PFSK-1 (cell line): ENCODE measurements around the gene CA4.

Experiments used
- FOXP2 ChIP-seq: optimal IDR thresholded peaks from 2 replicates; pipeline ENCODE3; 2011; ENCODE audit warnings: borderline replicate concordance, control low read depth, inconsistent platforms; ENCODE audit not compliant: insufficient read depth; ENCODE audit errors: extremely low read length, extremely low read depth
- POLR2AphosphoS5 ChIP-seq: IDR thresholded peaks from 2 replicates; pipeline ENCODE4 v1.6.1; 2012; ENCODE audit warnings: low read depth, mild to moderate bottlenecking, control low read depth, low read length, moderate library complexity
- REST ChIP-seq, 2 experiments: IDR thresholded peaks; 2 replicates each; pipeline versions ENCODE4 v1.6.1 to v1.8.0; 2011 to 2012; ENCODE audit warnings: low read depth in 2 of 2, low read length in 2 of 2, control low read depth in 1 of 2, inconsistent platforms in 1 of 2, mild to moderate bottlenecking in 1 of 2, moderate library complexity in 1 of 2; ENCODE audit not compliant: insufficient read depth in 1 of 2
- SIN3A ChIP-seq: IDR thresholded peaks from 2 replicates; pipeline ENCODE4 v1.6.1; 2012; ENCODE audit warnings: mild to moderate bottlenecking, low read length, moderate library complexity, borderline replicate concordance; ENCODE audit not compliant: insufficient read depth
- TAF1 ChIP-seq: IDR thresholded peaks from 2 replicates; pipeline ENCODE4 v1.6.1; 2012; ENCODE audit warnings: low read length, control low read depth, borderline replicate concordance; ENCODE audit not compliant: insufficient read depth

Gene CA4

GRCh38 chr17:60142872-60143499 lies 6.8 kb upstream of the CA4 start:
- TF ChIP-seq REST (IDR thresholded peaks at IDR 0.05; ENCODE audit: insufficient read depth in 1 of 2, low read depth in 2 of 2, low read length in 2 of 2) (peak; percentile 23 to 65; a peak in 1 of 4 replicates), FOXP2 (no peak)

DNA sequence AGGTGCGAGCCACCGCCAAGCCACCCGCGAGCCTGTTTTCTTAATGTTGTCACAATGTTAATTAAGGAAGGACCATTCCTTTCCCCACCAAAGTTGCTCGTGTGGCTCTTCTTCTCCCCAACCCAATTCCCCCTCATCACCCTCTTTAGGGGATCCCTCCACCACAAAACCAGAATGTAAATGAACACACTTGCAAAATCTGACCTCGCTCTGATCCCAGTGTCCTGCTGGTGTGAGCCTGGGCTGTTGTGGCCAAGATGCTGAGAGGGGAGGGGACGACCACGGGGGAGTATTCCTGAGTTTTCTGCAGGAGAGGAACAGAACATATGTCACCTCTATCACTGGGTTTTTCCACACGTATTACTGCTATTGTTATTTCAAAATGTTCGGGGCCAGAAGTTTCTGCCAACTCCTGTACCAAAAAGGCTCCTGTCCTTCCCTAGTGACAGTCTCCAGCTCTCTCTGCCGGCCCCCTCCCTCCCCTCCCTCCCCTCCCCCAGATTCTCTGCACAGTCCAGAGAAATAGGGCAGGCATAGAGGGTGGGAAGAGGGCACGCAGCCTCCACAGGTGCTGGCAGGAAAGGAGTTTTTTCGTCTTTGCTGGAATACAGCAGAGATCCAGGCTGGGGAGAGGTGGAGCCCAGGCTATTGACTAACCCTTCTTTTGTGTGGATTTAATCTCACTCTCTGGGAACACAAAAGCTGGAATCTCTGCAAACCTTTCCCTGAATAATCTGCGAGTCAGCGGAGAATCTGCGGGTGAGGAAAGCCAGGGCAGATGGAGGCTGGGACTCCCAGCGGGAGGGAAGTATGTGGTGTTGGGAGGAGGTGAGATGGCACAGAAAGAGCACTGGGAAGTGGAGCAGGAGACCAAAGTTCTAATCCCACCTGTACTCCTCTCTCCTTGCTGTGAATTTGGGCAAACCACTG lies 4.5 kb upstream of the CA4 start:
- TF ChIP-seq SIN3A (no peak), REST (IDR thresholded peaks at IDR 0.05; ENCODE audit: insufficient read depth in 1 of 2, low read depth in 2 of 2, low read length in 2 of 2) (no peak), POLR2AphosphoS5 (no peak), TAF1 (no peak), FOXP2 (no peak)

GRCh38 chr17:60146206-60146605 lies 3.6 kb upstream of the CA4 start:
- TF ChIP-seq POLR2AphosphoS5 (no peak), REST (IDR thresholded peaks at IDR 0.05; ENCODE audit: insufficient read depth in 1 of 2, low read depth in 2 of 2, low read length in 2 of 2) (no peak), SIN3A (no peak), TAF1 (no peak), FOXP2 (no peak)

GRCh38 chr17:60147553-60148223 lies 2.1 kb upstream of the CA4 start:
- TF ChIP-seq POLR2AphosphoS5 (no peak), FOXP2 (no peak), REST (IDR thresholded peaks at IDR 0.05; ENCODE audit: insufficient read depth in 1 of 2, low read depth in 2 of 2, low read length in 2 of 2) (no peak), TAF1 (no peak), SIN3A (no peak)
